Caco-2 (cell line): ENCODE measurements around the gene ZNF71. TPM values are rescaled to one million over a fixed set of nuclear protein-coding genes. Genes with fewer than 3 reads are reported as not detected.

Experiments used
- BruUV-seq: library from RNA; stranded (reverse); fragments of 400-500 nt; replicated peaks from 2 replicates; lab custom pipeline; 2021; lab: Mats Ljungman, UMichigan
- CTCF ChIA-PET: fragments of 300-600 bp; sonication (Branson Sonifier 250); formaldehyde crosslinking; loops from one replicate; lab custom pipeline; 2022; ENCODE audit warnings: antibody characterized with exemption; lab: Charles Lee
- POLR2A ChIA-PET: fragments of 300-600 bp; sonication (Branson Sonifier 250); formaldehyde crosslinking; loops from one replicate; lab custom pipeline; 2022; ENCODE audit warnings: antibody characterized with exemption; lab: Charles Lee
- DNase-seq, 2 experiments: peaks; one replicate each; pipeline versions ENCODE4 v3.0.0 to v3.0.0-alpha.2; 2020 to 2022
- H3K27me3 ChIP-seq: replicated peaks from 2 replicates; pipeline ENCODE4 v1.6.0; 2011; ENCODE audit warnings: low read length; ENCODE audit not compliant: control insufficient read depth, insufficient read depth
- H3K36me3 ChIP-seq: 2 replicates; pipeline ENCODE4 v1.5.1; 2011; ENCODE audit warnings: low read length; ENCODE audit not compliant: control insufficient read depth, insufficient read depth
- H3K4me1 ChIP-seq: fragments of 250-450 bp; sonication (Bioruptor Pico); 2 replicates; pipeline ENCODE4 v1.5.1; 2020; ENCODE audit warnings: mild to moderate bottlenecking
- H3K4me3 ChIP-seq: 2 replicates; pipeline ENCODE4 v1.5.1; 2011; ENCODE audit warnings: low read depth, mild to moderate bottlenecking, control low read depth, low read length
- H3K9me3 ChIP-seq: fragments of 250-450 bp; sonication (Bioruptor Pico); 2 replicates; pipeline ENCODE4 v1.5.1; 2020; ENCODE audit warnings: mild to moderate bottlenecking, moderate library complexity
- H3K27ac Mint-ChIP-seq: one replicate; pipeline ENCODE4 v1.8.0; 2022; ENCODE audit warnings: mixed read lengths; ENCODE audit not compliant: unreplicated experiment
- H3K27me3 Mint-ChIP-seq: one replicate; pipeline ENCODE4 v1.8.0; 2022; ENCODE audit warnings: mixed read lengths; ENCODE audit not compliant: insufficient read depth, unreplicated experiment
- H3K36me3 Mint-ChIP-seq: one replicate; pipeline ENCODE4 v1.8.0; 2022; ENCODE audit warnings: mild to moderate bottlenecking, mixed read lengths; ENCODE audit not compliant: insufficient read depth, unreplicated experiment
- H3K4me1 Mint-ChIP-seq: one replicate; pipeline ENCODE4 v1.8.0; 2022; ENCODE audit warnings: low read depth, mixed read lengths; ENCODE audit not compliant: unreplicated experiment
- H3K4me3 Mint-ChIP-seq: one replicate; pipeline ENCODE4 v1.8.0; 2022; ENCODE audit warnings: mild to moderate bottlenecking, moderate library complexity, mixed read lengths; ENCODE audit not compliant: unreplicated experiment
- H3K9me3 Mint-ChIP-seq: one replicate; pipeline ENCODE4 v1.8.0; 2022; ENCODE audit warnings: mixed read lengths; ENCODE audit not compliant: unreplicated experiment
- CTCF ChIP-seq, 2 experiments: fragments of 200-600 bp in 1 of 2; IDR thresholded peaks; 1 replicate in 1 of 2; 2 replicates in 1 of 2; pipeline versions ENCODE4 v1.5.1 to v1.8.0; 2011 to 2022; ENCODE audit warnings: antibody characterized with exemption in 1 of 2, control low read depth in 1 of 2, inconsistent platforms in 1 of 2, low read depth in 1 of 2, low read length in 1 of 2, mild to moderate bottlenecking in 1 of 2, moderate library complexity in 1 of 2; ENCODE audit not compliant: insufficient read depth in 1 of 2, severe bottlenecking in 1 of 2, unreplicated experiment in 1 of 2
- intact Hi-C: fragments of 100-400 bp; cut with micrococcal nuclease; formaldehyde crosslinking; loops from one replicate; pipeline ENCODE4 v1.10.0; 2022; ENCODE audit not compliant: unreplicated experiment
- total RNA-seq: library from RNA; stranded (reverse); gene quantifications from 2 replicates; pipeline ENCODE4 v1.2.3, GENCODE V29; 2022

ZNF71 gene
- total RNA-seq, 1 experiment from 2014 or later, result 1.1 TPM

GRCh38 chr19:56625708-56626107 lies 30.6 kb downstream of the ZNF71 start:
- ChIA-PET CTCF (no interaction called here), POLR2A (no interaction called here)
- Mint-ChIP-seq H3K36me3 (no peaks in the 10 kb centered on the region), H3K9me3 (peaks cover 30% of the 10 kb centered on the region), H3K4me3 (no peak overlapping the region), H3K27ac (no peak overlapping the region), H3K27me3 (no peaks in the 10 kb centered on the region), H3K4me1 (no peaks in the 10 kb centered on the region)
- no peaks in the 10 kb centered on the region for H3K36me3 ChIP-seq
- H3K4me1 ChIP-seq, result no peaks in the 10 kb centered on the region
- 0 out of 2 replicates have a peak, but pooled peaks cover 7% of the 10 kb centered on the region for H3K9me3 ChIP-seq
- no peak for DNase-seq
- H3K4me3 ChIP-seq, result no peak overlapping the region
- intact Hi-C loops, result no loop called here
- BruUV-seq, result no TSS peak
- TF ChIP-seq CTCF (IDR thresholded peaks at IDR 0.05; ENCODE audit: insufficient read depth in 1 of 2, low read depth in 1 of 2, low read length in 1 of 2, severe bottlenecking in 1 of 2, unreplicated experiment in 1 of 2), result no peak
- no peaks in the 10 kb centered on the region for H3K27me3 ChIP-seq

- no TSS peak for BruUV-seq
- Mint-ChIP-seq H3K4me3 (no peak overlapping the region), H3K36me3 (peaks cover 5% of the 10 kb centered on the region), H3K4me1 (no peaks in the 10 kb centered on the region), H3K27ac (no peak overlapping the region), H3K9me3 (peaks cover 59% of the 10 kb centered on the region), H3K27me3 (no peaks in the 10 kb centered on the region)
- no peak for TF ChIP-seq CTCF (IDR thresholded peaks at IDR 0.05; ENCODE audit: insufficient read depth in 1 of 2, low read depth in 1 of 2, low read length in 1 of 2, severe bottlenecking in 1 of 2, unreplicated experiment in 1 of 2)
- no peaks in the 10 kb centered on the region for H3K27me3 ChIP-seq
- DNase-seq, result no peak
- peaks cover 11% of the 10 kb centered on the region for H3K9me3 ChIP-seq
- H3K36me3 ChIP-seq, result no peaks in the 10 kb centered on the region
- ChIA-PET CTCF (no interaction called here), POLR2A (no interaction called here)
- H3K4me1 ChIP-seq, result no peaks in the 10 kb centered on the region
- H3K4me3 ChIP-seq, result no peak overlapping the region
- intact Hi-C loops, result no loop called here
Observed at GRCh38 chr19:56633021-56633420, 37.9 kb downstream of the ZNF71 start.

GRCh38 chr19:56637976-56638555 lies 43.0 kb downstream of the ZNF71 start:
- Histone ChIP-seq H3K9me3 (peaks cover 28% of the 10 kb centered on the region), H3K27me3 (no peaks in the 10 kb centered on the region), H3K4me3 (no peak overlapping the region), H3K4me1 (no peaks in the 10 kb centered on the region), H3K36me3 (no peaks in the 10 kb centered on the region)
- Mint-ChIP-seq H3K27me3 (no peaks in the 10 kb centered on the region), H3K4me1 (no peaks in the 10 kb centered on the region), H3K4me3 (no peak overlapping the region), H3K9me3 (peaks cover 52% of the 10 kb centered on the region), H3K36me3 (peaks cover 5% of the 10 kb centered on the region), H3K27ac (no peak overlapping the region)
- intact Hi-C loops, result no loop called here
- TF ChIP-seq CTCF (IDR thresholded peaks at IDR 0.05; ENCODE audit: insufficient read depth in 1 of 2, low read depth in 1 of 2, low read length in 1 of 2, severe bottlenecking in 1 of 2, unreplicated experiment in 1 of 2), result no peak
- DNase-seq, result peak; percentile 76 to 81
- CTCF ChIA-PET, result no interaction called here
- POLR2A ChIA-PET, result no interaction called here
- BruUV-seq, result no TSS peak
